Stimulated activated naive B cell treated with anti-CD40 and anti-IgM and Interleukin-4, amounts not matched to agents 10 μg/mL and 1 μg/mL and 100 μg/mL, for 72 hours (primary cell): Measurements from ENCODE around the gene TUBA1A.
"Not testable (repeated sequence)": the region's sequence is repeated elsewhere in the genome, so short reads cannot be mapped to it uniquely, and the experiment has no call there.

ENCODE experiments used
- ATAC-seq, 2 donors: fragments of 150-1000 bp; cut with Tn5 transposase; replicated peaks; 2 replicates each; pipeline ENCODE4 v1.10.0; 2021; ENCODE audit warnings: moderate library complexity in 1 of 2
- DNase-seq: peaks from one replicate; pipeline ENCODE4 v3.0.0; 2021
- H3K27ac Mint-ChIP-seq: one replicate; pipeline ENCODE4 v1.8.0; 2022; ENCODE audit warnings: mild to moderate bottlenecking, mixed read lengths
- H3K27me3 Mint-ChIP-seq, 2 donors: one replicate each; pipeline ENCODE4 v1.8.0; 2022; ENCODE audit warnings: mixed read lengths in 2 of 2
- H3K36me3 Mint-ChIP-seq, 2 donors: one replicate each; pipeline ENCODE4 v1.8.0; 2022; ENCODE audit warnings: mixed read lengths in 2 of 2, mild to moderate bottlenecking in 1 of 2
- H3K4me1 Mint-ChIP-seq, 2 donors: one replicate each; pipeline ENCODE4 v1.8.0; 2022; ENCODE audit warnings: mixed read lengths in 2 of 2, mild to moderate bottlenecking in 1 of 2
- H3K4me3 Mint-ChIP-seq, 2 donors: one replicate each; pipeline ENCODE4 v1.8.0; 2022; ENCODE audit warnings: mild to moderate bottlenecking in 2 of 2, mixed read lengths in 2 of 2, moderate library complexity in 1 of 2
- H3K9me3 Mint-ChIP-seq, 2 donors: one replicate each; pipeline ENCODE4 v1.8.0; 2022; ENCODE audit warnings: mixed read lengths in 2 of 2, mild to moderate bottlenecking in 1 of 2

The TUBA1A gene

GRCh38 chr12:49219417-49220026 lies 30.6 kb upstream of the TUBA1A start:
- DNase-seq (no peak), ATAC-seq (no peak)
- H3K4me3 Mint-ChIP-seq: no peak overlapping the region
- no peak overlapping the region for H3K27ac Mint-ChIP-seq
- no peaks in the 10 kb centered on the region for H3K9me3 Mint-ChIP-seq
- no peaks in the 10 kb centered on the region for H3K27me3 Mint-ChIP-seq
- H3K36me3 Mint-ChIP-seq: no peaks in the 10 kb centered on the region
- H3K4me1 Mint-ChIP-seq: peaks cover 7 to 13% of the 10 kb centered on the region in 2 donors

DNA sequence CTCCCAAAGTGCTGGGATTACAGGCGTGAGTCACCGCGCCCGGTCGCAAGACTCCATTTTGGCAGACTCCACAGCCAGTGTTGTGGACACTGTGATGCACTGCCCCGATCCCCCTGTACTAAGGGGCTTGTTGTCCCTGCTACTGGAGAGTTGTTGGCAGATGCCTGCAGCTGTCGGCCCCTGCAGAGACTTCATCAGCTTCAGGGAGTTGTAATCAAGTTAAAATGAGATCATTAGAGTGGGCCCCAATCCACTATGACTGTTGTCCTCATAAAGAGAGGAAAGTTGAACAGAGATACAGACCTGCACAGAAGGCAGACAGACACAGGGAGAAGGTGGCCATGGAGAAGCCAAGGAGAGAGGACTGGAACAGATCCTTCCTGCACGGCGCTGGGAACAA lies 23.7 kb upstream of the TUBA1A start:
- no peaks in the 10 kb centered on the region for H3K36me3 Mint-ChIP-seq
- ATAC-seq (no peak), DNase-seq (no peak)
- H3K9me3 Mint-ChIP-seq: no peaks in the 10 kb centered on the region
- H3K27ac Mint-ChIP-seq: no peak overlapping the region
- H3K4me3 Mint-ChIP-seq: no peak overlapping the region
- no peaks in the 10 kb centered on the region for H3K27me3 Mint-ChIP-seq
- H3K4me1 Mint-ChIP-seq: no peaks in the 10 kb centered on the region

- H3K36me3 Mint-ChIP-seq, ATAC-seq: not testable (repeated sequence)
Observed at GRCh38 chr12:49210703-49211102, 21.8 kb upstream of the TUBA1A start.

GRCh38 chr12:49208676-49209075 lies 19.8 kb upstream of the TUBA1A start:
- ATAC-seq: no peak
- Mint-ChIP-seq H3K36me3 (no peaks in the 10 kb centered on the region), H3K4me3 (no peak overlapping the region), H3K9me3 (no peaks in the 10 kb centered on the region), H3K27me3 (no peaks in the 10 kb centered on the region), H3K27ac (no peak overlapping the region), H3K4me1 (no peaks in the 10 kb centered on the region)
- DNase-seq: no peak

More at GRCh38 chr12:49210703-49211102, 21.8 kb upstream of the TUBA1A start:
- not testable (repeated sequence) for H3K4me3 Mint-ChIP-seq, DNase-seq, H3K9me3 Mint-ChIP-seq, H3K4me1 Mint-ChIP-seq, H3K27ac Mint-ChIP-seq, H3K27me3 Mint-ChIP-seq

DNA sequence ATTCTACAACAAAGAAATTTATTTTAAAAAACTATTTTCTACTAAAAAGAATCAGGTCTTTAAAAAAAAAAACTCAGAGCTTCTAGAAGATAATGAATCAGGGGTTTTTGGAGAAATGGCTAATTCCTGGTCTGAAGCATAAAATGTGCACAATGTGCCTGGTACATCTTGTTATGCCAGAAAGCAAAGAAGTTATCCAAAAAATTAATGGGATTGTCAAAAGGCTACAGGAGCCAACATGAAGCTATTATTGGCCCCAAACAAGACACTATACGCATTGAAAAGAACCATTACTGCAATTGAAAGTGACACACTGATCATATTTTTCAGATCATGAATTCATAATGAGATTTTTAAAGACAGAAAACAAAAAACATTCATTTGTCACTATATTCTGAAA lies 19.3 kb upstream of the TUBA1A start:
- no peak overlapping the region for H3K27ac Mint-ChIP-seq
- ATAC-seq (no peak), DNase-seq (no peak)
- H3K4me1 Mint-ChIP-seq: no peaks in the 10 kb centered on the region
- H3K4me3 Mint-ChIP-seq: no peak overlapping the region
- H3K9me3 Mint-ChIP-seq: no peaks in the 10 kb centered on the region
- H3K36me3 Mint-ChIP-seq: no peaks in the 10 kb centered on the region
- no peaks in the 10 kb centered on the region for H3K27me3 Mint-ChIP-seq

DNA sequence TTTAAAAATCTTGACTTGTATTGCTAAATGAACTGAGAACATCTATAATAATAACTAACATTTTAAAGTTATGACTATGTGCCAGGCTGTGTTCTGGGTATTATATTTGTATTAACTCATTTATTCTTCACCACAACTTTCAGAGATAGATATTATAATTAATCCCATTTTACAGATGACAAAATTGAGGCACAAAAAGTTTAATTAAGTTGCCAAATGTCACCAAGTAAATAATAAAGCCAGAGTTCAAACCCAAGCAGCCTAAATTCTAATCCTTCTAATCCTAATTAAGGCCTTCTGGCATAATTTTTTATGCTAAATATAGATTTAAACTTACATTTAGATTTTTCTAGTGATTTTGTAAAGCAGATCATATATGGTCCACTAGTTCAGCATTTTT lies 17.5 kb upstream of the TUBA1A start:
- H3K9me3 Mint-ChIP-seq: no peaks in the 10 kb centered on the region
- no peaks in the 10 kb centered on the region for H3K36me3 Mint-ChIP-seq
- no peak for ATAC-seq
- DNase-seq: no peak
- H3K27ac Mint-ChIP-seq: no peak overlapping the region
- H3K4me1 Mint-ChIP-seq: peaks cover under 1 to 7% of the 10 kb centered on the region in 2 donors
- no peaks in the 10 kb centered on the region for H3K27me3 Mint-ChIP-seq
- no peak overlapping the region for H3K4me3 Mint-ChIP-seq

- no peaks in the 10 kb centered on the region for H3K9me3 Mint-ChIP-seq
Observed at GRCh38 chr12:49201595-49202295, 12.9 kb upstream of the TUBA1A start.

GRCh38 chr12:49200919-49201594 lies 12.2 kb upstream of the TUBA1A start:
- peaks cover 3 to 13% of the 10 kb centered on the region in 2 donors for H3K4me1 Mint-ChIP-seq
- no peaks in the 10 kb centered on the region for H3K9me3 Mint-ChIP-seq
- no peak overlapping the region for H3K27ac Mint-ChIP-seq
- H3K27me3 Mint-ChIP-seq: no peaks in the 10 kb centered on the region
- DNase-seq (no peak), ATAC-seq (peak; percentile 85 to 93)
- peak overlapping the region in 1 of 2 donors; percentile 1 for H3K4me3 Mint-ChIP-seq
- no peaks in the 10 kb centered on the region for H3K36me3 Mint-ChIP-seq

More at GRCh38 chr12:49201595-49202295, 12.9 kb upstream of the TUBA1A start:
- Mint-ChIP-seq H3K36me3 (no peaks in the 10 kb centered on the region), H3K4me1 (peaks cover 3 to 12% of the 10 kb centered on the region in 2 donors), H3K27ac (no peak overlapping the region), H3K27me3 (no peaks in the 10 kb centered on the region), H3K4me3 (no peak overlapping the region)
- no peak for DNase-seq
- ATAC-seq: no peak

DNA sequence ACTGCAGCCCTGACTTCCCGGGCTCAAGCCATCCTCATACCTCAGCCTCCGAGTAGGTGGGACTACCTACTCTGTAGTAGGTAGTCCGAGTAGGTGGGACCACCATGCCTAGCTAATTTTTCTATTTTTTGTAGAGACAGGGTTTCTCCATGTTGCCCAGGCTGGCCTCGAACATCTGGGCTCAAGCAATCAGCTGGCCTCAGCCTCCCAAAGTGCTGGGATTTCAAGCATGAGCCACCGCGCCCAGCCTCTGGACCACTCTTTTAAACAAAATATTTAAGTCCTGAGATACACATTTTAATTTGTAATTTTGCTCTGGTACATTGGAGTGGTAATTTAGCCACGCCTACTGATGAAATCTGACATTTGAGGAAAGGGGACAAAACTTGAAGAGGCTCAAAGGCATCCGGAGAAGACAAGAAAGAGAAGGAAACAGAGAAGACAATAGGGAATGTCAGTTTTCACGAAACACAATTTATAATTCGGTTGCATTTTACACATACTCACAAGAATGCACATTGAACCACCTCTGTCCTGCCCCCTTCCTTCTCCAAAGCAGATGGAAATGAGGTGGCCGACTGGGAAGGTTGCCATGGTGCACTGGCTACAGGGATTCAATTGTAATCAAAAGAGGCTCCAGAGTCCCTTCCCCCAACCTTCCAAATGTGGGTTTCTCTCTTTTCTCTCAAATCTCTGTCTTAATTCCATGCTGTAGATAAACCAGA lies 9.7 kb upstream of the TUBA1A start:
- ATAC-seq: no peak
- DNase-seq: no peak
- Mint-ChIP-seq H3K27me3 (no peaks in the 10 kb centered on the region), H3K9me3 (no peaks in the 10 kb centered on the region), H3K4me3 (no peak overlapping the region), H3K4me1 (peaks cover 5 to 18% of the 10 kb centered on the region in 2 donors), H3K27ac (no peak overlapping the region), H3K36me3 (no peaks in the 10 kb centered on the region)

GRCh38 chr12:49197256-49197655 lies 8.4 kb upstream of the TUBA1A start:
- peaks cover 5 to 18% of the 10 kb centered on the region in 2 donors for H3K4me1 Mint-ChIP-seq
- H3K4me3 Mint-ChIP-seq: no peak overlapping the region
- ATAC-seq: no peak
- no peaks in the 10 kb centered on the region for H3K36me3 Mint-ChIP-seq
- no peaks in the 10 kb centered on the region for H3K9me3 Mint-ChIP-seq
- DNase-seq: no peak
- no peak overlapping the region for H3K27ac Mint-ChIP-seq
- H3K27me3 Mint-ChIP-seq: no peaks in the 10 kb centered on the region

DNA sequence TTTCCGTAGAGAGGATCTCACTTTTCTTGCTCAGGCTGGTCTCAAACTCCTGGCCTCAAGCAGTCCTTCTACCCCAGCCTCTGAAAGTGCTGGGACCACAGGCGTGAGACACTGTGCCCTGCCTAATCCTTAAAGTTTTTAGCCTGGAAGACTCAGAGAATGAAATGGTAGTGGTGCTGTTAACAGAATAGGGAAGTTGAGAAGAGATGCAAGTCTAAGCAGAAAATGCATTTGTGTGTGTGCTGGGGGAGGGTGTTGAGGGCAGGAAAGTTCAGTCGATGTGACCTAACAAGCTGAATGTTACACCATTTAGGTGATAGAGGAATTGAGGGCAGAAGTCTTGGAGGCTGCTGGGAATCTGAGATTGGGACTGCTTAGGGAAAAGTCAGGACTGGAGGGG lies 6.9 kb upstream of the TUBA1A start:
- no peak overlapping the region for H3K27ac Mint-ChIP-seq
- no peaks in the 10 kb centered on the region for H3K27me3 Mint-ChIP-seq
- H3K36me3 Mint-ChIP-seq: no peaks in the 10 kb centered on the region
- H3K4me1 Mint-ChIP-seq: peaks cover 2 to 6% of the 10 kb centered on the region in 2 donors
- no peaks in the 10 kb centered on the region for H3K9me3 Mint-ChIP-seq
- ATAC-seq (no peak), DNase-seq (no peak)
- H3K4me3 Mint-ChIP-seq: no peak overlapping the region

GRCh38 chr12:49193746-49194145 lies 4.9 kb upstream of the TUBA1A start:
- not testable (repeated sequence) for H3K27ac Mint-ChIP-seq, H3K27me3 Mint-ChIP-seq, H3K9me3 Mint-ChIP-seq, H3K36me3 Mint-ChIP-seq, DNase-seq, H3K4me3 Mint-ChIP-seq, ATAC-seq
- H3K4me1 Mint-ChIP-seq: peaks cover 6 to 11% of the 10 kb centered on the region in 2 donors

GRCh38 chr12:49191498-49191897 lies 2.6 kb upstream of the TUBA1A start:
- H3K9me3 Mint-ChIP-seq, ATAC-seq, DNase-seq, H3K27me3 Mint-ChIP-seq, H3K36me3 Mint-ChIP-seq, H3K4me3 Mint-ChIP-seq: not testable (repeated sequence)
- Mint-ChIP-seq H3K27ac (peak overlapping the region; percentile 3), H3K4me1 (peaks cover 11 to 13% of the 10 kb centered on the region in 2 donors)

DNA sequence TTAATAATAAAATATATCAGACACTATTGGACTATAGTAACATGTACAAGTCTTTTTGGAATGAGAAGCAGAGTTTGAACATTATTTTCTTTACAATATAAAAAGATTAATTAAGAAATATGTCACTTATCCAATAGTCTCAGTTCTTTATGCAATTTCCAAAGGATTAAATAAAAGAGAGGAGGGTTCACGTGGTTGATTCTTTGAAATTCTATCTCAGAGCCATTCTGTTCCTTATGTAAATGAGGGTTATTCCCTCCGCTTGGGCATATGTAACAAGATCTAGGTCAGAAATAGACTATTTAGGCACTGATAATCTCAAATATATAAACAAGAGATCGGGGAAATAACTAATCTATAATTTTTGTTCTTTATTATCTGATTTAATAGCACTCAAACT lies 2.1 kb upstream of the TUBA1A start:
- H3K4me3 Mint-ChIP-seq: no peak overlapping the region
- H3K4me1 Mint-ChIP-seq: peaks cover 10 to 13% of the 10 kb centered on the region in 2 donors
- H3K27me3 Mint-ChIP-seq: no peaks in the 10 kb centered on the region
- ATAC-seq (no peak), DNase-seq (no peak)
- H3K36me3 Mint-ChIP-seq: no peaks in the 10 kb centered on the region
- no peak overlapping the region for H3K27ac Mint-ChIP-seq
- H3K9me3 Mint-ChIP-seq: no peaks in the 10 kb centered on the region
